Hematopoietic multipotent progenitor cell treated with erythropoietin and hydrocortisone succinate and interleukin-3 and kit ligand, for 8 days (in vitro differentiated cells): ENCODE results near the gene GTF2IRD1.
"Not testable (repeated sequence)": the region's sequence is repeated elsewhere in the genome, so short reads cannot be mapped to it uniquely, and the experiment has no call there.

Source experiments
- DNase-seq: peaks from one replicate; pipeline ENCODE4 v3.0.0-alpha.2; 2015

Gene GTF2IRD1

DNA sequence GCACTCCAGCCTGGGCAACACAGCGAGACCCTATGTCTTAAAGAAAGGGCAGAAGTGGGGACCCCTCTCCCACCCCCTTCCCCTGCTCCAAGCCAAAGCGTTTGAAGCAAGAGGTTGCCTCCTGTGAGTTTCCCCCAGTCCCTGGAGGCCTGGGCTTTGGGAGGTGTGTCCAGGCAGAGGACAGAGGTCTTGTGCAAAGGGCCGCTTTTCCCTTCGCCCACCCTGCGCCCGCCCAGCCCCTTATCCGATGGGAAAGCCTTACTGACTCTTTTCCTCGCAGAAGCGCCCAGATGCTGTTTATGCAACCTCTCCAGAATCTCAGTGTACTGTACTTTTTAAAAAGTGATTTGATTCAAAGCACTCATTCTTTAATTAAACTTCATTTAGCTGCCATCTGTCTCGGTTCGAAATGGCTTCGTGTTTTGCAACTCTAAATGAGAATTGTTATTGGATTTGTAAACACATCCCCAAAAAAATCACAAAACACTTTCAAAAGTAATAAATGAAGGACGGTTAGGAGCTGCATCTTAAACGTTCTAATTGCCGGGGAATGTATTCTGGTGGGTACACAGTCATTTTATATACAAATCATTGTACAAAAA is 153.3 kb downstream of the GTF2IRD1 start:
- no peak for DNase-seq

DNA sequence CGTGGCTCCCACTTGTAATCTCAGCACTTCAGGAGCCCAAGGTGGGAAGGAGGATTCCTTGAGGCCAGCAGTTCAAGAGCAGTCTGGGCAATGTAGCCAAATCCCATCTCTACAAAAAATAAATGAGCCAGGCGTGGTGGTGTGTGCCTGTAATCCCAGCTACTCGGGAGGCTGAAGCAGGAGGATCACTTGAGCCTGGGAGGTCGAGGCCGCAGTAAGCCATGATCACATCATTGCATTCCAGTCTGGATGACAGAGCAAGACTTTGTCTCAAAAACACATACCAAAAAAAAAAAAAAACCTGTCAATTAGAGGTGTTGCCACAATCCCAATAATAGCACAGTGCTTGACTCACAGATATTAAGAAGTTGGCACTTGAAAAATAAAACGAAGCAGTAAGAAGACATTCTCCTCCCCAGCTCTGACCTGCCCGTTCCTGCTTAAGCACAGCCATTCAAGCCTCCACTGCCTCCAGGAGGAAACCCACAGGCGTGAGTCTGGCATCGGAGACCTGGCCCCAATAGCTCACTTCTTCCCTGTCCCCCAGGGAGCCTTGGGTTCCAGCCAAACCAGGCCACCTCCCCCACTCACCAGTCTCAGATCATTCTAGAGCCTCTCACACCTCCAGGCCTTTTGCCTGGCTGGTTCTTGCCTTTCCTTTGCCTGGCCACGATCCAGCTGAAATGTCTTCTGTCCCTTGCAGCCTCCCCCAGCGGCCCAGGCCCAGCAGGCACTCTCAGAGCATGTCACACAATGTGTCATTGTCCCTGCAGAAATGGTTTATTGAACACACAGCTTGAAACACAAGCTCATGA is 158.5 kb downstream of the GTF2IRD1 start:
- DNase-seq: no peak

DNA sequence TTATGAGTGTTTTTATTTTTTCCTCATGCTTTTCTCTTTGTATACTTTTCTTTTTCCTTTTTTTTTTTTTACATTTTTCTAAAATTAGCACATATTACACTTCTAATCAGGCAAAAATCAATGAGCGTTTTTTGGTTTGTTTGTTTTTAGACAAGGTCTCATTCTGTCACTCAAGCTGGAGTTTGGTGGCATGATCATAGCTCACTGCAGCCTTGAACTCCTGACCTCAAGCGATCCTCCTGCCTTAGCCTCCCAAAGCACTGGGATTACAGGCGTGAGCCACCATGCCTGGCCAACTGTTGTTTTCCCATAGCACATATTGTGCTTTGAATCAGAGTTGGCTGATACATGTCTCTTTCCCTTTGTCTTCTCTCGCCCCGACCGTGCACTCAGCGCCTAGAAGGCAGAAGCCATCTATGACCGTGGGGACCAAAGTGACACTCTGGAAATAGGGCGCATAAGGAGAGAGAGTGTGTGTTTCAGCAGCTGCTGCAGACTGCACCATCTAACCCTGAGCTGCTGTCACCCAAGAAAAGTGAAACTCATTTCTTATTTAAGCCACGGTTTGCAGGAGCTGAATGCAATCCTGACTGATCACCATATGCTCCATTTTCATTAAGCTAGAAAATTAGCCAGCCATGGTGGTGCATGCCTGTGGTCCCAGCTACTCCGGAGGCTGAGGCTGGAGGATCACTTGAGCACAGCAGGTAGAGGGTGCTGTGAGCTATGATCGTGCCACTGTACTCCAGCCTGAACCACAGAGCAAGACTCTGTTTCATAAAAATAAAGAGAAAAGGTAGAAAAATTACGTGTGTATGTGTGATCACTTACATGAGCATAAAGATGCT is 162.5 kb downstream of the GTF2IRD1 start:
- DNase-seq: no peak

DNA sequence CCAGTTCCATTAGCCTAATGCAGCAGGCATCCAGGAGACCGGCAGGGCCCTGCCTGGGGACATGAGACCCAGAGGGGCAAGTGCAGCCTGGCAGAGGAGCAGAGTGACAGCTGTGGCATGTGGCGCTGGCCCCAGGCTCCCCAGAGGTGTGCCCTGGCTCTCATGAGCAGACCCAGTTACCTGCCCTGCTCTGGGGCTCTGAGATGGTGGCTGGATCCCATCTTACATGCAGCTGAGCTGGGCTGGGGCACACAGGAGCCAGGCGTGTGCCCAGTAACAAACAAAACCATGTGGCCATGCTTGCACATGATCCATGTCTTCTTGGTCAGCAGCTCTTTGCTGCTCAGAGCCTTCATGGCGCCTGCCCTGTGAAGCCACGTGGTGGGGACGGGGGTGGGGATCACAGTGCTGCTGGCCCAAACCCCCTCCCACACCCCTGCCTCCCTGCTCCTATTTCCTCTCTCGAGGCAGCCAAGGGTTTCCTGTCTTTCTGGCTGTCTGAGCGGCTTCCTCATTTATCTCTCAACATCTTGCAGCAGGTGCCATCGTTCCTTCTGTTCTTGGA is 163.6 kb downstream of the GTF2IRD1 start:
- no peak for DNase-seq

DNA sequence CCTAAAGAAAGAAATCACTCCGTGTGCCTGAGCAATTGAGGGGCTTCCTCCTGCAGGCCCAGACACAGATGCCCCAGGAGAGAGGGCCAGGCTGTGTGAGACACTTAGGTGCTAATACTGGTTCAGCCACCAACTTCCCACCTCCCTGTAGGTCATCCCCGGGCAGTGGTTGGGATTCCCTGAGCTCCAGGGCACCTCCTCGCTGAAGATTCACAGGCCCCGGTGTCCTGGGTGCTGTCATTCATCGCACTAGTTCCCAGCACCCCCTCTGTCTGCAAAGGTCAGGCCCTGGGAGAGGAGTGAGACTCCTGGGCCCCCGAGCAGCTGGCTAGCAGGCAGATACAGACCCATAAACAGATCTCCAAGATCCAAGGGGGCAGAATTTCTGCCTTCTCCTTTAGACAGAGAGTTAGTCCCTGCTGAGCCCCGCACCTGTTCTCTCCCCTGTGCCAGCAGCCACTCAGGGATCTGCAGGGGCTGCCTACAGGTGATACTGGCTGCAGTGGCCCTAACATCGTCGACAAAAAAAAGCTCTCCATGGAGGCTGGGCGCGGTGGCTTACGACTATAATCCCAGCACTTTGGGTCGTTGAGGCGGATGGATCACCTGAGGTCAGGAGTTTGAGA is 165.6 kb downstream of the GTF2IRD1 start:
- DNase-seq: no peak

DNA sequence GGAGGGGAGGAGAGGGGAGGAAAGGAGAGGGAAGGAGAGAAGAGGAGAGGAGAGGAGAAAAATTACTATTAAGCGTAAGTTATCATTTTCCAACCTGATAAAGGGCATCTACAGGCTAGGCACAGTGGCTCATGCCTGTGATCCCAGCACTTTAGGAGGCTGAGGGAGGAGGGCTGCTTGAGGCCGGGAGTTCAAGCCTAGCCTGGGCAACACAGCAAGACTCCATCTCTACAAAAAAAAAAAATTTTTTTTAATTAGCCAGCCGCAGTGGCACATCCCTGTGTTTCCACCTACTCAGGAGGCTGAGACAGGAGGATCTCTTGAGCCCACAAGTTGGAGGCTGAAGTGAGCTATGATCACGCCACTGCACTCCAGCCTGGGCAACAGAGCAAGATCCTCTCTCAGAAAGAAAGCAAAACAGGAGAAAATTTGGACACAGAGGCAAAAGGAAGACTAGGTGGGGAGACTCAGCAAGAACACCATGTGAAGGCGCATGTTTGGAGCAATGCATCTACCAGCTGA is 168.6 kb downstream of the GTF2IRD1 start:
- no peak for DNase-seq

DNA sequence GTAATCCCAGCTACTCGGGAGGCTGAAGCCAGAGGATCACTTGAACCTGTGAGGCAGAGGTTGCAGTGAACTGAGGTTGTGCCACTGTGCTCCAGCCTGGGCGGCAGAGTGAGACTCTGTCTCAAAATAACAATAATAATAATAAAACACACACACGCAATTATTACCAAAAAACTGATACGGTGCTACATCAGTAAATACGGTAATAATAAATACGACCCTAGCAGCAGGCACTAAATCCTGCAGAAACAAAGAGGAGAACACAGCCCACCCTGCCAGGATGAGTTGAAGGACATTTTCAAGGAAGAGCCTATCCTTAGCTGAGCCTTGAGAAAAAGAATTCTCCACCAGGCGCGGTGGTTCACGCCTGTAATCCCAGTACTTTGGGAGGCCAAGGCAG is 169.4 kb downstream of the GTF2IRD1 start:
- DNase-seq: no peak

DNA sequence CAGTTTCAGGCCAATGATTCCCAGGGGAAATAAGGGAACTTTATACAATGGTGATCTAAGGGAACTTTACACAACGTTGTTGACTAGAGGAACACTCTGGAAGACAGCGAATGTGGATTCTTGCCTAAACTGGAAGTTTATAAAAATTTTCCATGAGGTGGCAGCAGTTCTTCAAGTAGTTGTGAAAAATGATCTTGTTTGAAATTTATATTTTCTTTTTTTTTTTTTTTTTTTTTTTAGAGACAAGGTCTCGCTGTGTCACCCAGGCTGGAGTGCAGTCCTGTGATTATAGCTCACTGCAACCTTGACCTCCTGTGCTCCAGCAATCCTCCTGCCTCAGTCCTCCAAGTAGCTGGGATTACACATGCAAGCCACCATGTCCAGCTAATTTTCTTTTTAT is 171.7 kb downstream of the GTF2IRD1 start:
- peak; percentile 54 for DNase-seq

DNA sequence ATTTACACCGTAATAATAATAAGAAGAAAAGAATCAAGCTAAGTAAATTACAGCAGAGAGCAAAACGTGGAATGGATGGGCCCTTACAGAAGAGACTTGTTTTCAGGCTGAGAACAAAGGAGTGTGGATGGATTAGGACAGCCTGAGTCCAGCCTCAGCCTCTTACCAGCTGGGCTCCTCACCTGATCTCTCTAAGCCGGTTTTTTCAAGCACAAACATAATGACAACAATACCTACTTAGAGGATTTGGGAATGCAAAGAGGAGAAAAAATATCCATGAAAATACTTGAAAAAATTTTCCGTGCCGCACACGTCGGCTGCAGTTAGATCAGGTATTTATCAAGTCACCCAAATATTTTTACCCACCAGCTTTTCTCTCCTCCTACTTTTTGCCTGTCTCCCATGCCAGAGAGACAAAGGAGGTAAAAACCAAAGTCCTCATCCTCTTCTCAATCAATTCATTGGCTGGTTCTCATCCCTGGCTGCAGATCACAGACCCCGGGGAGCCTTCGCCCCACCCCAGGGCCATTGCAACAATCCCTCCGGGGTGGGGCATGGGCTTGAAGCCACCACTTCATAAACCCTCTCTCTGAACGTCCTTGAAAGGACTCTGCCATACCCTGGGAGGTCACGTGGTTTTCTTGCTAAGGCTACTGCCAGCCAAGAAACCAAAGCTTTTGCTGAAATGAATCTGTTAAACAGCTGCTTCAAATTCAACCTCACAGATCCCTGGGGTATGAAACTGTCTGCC is 174.1 kb downstream of the GTF2IRD1 start:
- DNase-seq: no peak

DNA sequence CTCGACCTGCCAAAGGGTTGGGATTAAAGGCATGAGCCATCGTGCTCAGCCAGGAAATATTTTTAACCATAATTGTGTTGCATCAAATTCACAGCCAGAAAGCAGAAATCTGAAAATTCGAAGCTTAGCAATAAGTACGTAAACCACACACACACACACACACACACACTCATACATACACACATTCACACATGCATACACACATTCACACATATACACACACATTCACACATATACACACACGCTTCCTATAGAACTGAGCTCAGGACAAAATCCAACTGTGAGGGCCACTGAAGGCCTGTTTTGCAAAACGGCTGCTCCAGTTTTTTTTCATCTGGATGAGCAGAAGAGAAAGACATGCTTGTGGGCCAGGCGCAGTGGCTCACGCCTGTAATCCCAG is 178.8 kb downstream of the GTF2IRD1 start:
- no peak for DNase-seq

DNA sequence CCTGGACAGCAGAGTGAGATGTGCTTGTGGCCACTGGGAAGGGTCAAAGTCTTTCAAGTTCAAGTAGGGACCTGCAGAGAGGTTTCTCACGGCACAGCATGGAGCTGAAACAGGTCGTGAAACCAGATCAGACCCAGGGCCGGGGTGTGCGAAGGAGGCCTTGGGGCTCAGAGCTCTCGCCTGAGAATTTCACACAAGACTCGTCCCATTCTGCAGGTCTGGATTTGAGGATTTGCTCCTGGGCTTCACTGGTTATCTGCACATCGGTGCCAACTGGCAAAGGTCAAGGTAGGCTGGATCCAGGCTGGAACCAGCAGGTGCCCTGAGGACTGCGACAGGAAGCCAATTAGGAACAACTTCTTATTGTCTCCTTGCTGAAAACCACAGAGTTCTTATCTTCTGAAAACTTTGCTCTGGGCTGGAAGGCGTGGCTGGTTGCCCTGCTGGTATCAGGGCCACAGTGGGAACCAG is 179.8 kb downstream of the GTF2IRD1 start:
- peak; percentile 91 for DNase-seq

DNA sequence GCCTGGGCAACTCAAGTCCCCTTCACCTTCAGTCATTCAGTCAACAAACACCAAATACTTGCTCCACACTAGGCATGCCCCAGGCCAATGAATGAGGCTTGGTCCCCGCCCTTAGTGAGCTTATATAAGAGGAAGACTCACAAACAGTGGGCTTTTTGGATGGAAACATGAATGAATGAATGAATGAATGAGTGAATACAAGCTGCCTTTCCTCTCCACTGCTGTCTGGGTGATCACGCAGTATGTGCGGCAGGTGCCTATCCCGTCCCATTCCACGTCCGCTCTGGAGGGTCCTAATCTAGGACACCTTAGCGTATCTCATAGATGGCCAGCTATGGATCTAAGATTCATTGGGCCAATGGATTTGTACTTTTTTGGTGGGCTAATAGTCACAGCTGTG is 184.0 kb downstream of the GTF2IRD1 start:
- DNase-seq: no peak

DNA sequence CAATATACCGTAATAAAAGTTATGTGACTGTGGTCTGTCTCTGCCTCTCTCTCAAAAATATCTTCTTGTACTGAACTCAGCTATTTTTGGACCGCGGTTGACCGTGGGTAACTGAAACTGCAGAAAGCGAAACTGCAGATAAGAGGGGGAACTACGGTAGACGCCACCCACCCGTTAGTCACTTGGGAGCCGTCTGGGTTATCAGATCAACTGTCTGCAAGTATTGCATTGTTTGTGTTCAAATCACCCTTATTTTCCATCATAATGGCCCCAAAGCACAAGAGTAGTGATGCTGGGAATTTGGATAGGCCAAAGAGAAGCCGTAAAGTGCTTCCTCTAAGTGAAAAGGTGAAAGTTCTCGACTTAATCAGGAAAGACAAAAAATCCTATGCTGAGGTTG is 196.3 kb downstream of the GTF2IRD1 start:
- DNase-seq: peak; percentile 87

DNA sequence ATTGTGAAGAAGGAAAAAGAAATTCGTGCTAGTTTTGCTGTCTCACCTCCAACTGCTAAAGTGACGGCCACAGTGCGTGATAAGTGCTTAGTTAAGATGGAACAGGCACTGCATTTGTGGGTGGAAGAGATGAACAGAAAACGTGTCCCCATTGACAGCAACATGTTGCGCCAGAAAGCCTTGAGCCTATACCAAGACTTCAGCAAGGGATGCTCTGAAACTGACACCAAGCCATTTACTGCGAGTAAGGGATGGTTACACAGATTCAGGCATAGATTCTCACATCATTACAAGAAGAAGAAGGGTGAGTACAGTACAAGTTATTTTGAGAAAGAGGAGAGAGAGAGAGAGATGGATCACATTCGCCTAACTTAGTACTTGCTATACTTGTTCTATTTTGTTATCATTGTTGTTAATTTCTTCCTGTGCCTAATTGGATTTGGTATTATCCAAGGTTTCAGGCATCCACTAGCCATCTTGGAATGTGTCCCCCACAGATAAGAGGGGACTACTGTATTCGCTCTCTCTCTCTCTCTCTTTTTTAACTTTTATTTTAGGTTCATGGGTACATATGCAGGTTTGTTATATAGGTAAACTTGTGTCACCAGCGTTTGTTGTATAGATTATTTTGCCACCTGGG is 196.9 kb downstream of the GTF2IRD1 start:
- peak; percentile 46 for DNase-seq

DNA sequence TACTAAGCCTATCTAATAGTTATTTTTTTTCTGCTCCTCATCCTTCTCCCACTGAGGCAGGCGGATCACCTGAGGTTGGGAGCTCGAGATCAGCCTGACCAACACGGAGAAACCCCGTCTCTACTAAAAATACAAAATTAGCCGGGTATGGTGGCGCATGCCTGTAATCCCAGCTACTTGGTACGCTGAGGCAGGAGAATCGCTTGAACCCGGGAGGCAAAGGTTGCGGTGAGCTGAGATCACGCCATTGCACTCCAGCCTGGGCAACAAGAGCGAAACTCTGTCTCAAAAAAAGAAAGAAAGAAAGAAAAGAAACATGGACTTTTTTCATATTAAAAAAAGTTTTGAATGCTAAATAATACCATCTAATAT is 197.4 kb downstream of the GTF2IRD1 start:
- not testable (repeated sequence) for DNase-seq
